Stimulated activated CD8-positive, alpha-beta memory T cell treated with anti-CD3 and anti-CD28 coated beads, Interleukin-15, amount 100 ng/mL, for 1 hour (primary cell): Measurements from ENCODE around the gene COTL1.
"Not testable (repeated sequence)": the region's sequence is repeated elsewhere in the genome, so short reads cannot be mapped to it uniquely, and the experiment has no call there.

ENCODE experiments used
- DNase-seq: peaks from one replicate; pipeline ENCODE4 v3.0.0-alpha.2; 2020; ENCODE audit warnings: low read depth

COTL1 gene

DNA sequence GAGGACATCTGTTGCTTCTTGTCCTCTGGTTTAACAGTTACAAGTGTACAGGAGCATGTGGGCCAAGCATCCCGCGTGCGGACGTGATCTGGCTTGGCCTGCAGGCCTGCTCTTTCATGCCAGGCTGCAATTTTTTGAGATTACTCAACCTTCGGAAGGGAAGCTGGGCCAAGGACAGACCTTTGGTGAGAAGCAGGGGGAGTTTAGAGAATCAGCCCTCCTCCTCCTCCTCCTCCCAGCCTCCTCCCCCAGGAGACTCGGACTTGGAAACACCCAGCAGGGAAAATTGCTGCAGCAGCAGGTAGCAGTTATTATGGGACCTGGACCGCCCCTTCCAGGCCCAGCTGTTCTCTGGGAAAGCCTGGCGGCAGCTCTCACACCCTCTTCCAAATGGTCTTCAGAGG lies 25.3 kb upstream of the COTL1 start:
- DNase-seq = no peak

DNA sequence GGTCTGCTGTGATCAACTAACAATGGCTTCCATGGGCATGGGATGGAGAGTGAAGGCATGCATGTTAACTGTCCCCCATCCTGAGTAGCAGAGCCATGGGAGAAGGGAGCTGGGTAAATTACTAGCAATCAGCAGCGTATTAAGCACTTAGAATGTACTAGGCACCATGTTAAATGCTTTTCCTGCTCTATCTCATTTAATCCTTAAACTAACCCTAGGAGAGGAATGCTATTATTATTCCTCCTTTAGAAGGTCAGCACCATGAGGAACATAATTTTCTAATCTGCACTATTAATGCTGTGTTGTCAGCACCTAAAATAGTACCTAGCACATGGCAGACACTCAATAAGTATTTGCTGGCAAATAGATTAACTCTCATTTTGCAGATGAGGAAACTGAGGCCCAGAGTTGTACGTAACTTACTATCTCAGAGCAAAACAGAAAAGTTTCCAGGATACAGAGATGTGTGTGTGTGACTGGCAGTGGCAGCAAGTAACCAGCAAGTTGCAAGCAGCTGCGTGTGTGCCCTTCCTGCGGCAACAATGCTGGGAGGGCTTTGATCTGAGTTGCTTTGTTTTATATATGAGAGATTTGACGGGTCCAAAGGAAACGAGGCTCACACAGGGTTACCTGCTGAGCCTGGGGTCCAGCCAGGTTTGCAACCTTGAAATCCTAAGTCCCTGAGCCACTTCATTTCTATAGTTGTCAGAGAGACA lies 23.9 kb upstream of the COTL1 start:
- DNase-seq = no peak

DNA sequence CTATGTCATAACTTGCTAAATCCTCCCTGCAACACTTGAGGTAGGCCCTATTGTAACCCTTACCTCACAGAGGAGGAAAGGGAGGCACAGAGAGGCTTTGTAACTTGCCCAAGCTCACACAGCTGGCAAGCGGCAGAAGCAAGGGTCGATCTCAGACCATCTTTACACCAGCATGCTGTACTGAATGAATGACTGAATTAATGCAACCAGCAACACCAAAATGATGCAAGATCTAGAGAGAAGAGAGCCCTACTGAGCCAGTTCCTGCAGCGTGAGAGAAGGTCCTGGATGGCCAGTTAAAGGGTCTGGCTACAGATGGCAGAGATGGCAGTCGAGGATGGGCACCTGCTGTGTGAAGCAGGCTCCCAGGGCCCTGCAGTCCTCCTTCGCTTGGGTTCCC lies 22.3 kb upstream of the COTL1 start:
- DNase-seq = no peak

DNA sequence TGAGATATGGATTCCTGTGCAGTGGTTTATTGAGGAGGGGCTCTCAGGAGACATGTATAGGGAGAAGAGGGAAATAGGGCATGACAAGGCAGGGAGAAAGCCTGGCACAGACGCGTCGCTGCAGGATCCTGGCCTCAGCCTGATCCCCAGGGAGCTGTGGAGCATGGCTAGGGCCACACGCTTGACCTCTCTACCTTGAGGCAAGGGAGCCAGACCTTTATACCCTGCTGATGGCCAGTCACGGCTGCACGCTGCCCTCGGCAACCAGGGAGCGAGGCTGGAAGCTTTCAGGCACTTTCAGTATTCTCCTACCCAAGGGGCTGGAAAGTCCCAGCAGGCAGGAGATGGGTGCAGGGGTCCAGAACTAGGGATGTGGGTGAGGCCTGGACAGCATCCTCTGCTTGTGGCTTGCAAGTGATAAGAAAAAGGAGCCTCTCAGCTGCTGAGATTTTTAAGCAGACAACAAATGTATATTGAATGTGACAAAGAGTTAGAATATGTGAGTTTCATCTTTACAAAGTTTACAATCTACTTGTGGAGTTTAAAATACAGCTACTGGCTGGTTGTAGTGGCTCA lies 20.4 kb upstream of the COTL1 start:
- no peak for DNase-seq

DNA sequence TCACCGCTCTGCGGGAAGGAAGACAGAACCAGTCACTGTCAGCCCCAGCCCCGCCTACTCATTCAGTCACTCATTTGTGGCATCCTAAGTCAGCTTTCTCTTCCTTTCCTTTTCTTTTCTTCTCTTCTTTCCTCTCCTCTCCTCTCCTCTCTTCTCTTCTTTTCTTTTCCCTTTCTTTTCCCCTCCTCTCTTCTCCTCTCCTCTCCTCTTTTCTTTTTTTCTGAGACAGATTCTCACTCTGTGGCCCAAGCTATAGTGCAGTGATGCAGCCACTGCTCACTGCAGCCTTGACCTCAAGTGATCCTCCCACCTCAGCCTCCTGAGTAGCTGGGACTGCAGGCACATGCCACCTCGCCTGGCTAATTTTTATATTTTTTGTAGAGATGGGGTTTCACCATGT lies 19.8 kb upstream of the COTL1 start:
- no peak for DNase-seq

DNA sequence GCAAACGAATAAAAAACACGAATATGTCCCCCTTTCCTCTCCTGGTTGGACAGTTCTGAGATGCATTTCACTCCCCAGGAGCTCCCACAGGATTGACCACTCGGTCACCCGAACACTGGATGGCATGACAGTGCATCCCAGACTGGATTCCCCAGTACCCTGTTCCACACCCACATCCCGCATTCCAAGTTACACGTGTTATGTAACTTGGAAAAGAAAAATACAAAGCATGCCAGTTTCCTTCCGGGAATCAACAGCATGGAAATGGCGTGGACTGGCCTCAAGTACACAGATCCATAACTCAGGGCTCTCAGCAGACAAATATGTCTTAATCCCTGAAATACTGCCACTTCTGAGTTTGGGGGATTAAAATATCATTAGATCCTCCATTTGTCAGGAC lies 17.8 kb upstream of the COTL1 start:
- no peak for DNase-seq

DNA sequence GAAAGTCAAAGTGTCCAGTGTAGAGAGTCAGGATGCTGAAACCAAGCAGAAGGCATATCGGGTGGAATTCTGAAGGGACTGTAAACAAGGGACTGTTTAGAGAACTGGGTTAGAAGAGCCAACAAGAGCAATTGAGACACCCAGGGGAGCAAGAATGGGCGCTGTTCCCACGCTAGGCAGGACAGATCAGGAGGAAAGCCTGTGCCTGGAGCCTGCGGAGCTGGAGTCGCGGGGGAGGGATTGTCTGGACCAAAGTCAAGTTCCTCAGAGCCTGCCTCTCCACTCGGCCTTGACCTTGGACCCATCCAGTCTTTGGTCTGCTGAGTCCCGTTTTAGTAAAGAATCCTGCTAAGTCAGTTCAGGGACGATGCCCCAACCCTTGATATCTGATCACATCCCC lies 15.7 kb upstream of the COTL1 start:
- DNase-seq = no peak

DNA sequence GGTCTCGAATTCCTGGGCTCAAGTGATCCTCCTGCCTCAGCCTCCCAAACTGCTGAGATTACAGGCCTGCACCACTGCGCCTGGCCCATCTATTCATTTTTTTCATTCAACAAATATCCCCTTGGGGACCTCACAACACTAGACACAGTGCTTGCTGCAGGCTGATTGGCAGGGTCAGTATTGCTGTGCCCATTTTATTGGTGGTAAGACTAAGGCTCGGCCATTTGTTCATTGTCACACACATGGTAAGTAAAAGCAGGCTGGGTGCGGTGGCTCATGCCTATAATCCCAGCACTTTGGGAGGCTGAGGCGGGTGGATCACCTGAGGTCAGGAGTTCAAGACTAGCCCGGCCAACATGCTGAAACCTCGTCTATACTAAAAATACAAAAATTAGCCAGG lies 15.0 kb upstream of the COTL1 start:
- not testable (repeated sequence) for DNase-seq

DNA sequence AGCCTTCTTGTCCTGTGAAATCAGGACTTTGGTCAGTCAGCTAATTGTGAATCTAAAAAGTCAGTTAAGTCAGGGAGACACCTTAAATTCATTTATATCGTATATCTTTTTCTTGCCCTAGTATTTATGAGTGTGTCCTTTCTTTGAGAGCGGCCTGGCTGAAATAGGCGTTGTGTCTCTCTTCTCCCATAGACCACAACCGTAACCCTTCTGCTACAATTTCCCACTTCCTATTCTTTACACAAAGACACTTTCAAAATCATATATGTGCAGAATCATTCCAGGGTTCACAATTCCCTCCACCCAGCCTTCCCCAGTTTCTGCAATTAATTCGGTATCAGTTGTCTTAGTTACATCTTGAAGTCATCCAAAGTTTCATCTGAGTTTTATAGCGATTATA lies 14.0 kb upstream of the COTL1 start:
- no peak for DNase-seq

DNA sequence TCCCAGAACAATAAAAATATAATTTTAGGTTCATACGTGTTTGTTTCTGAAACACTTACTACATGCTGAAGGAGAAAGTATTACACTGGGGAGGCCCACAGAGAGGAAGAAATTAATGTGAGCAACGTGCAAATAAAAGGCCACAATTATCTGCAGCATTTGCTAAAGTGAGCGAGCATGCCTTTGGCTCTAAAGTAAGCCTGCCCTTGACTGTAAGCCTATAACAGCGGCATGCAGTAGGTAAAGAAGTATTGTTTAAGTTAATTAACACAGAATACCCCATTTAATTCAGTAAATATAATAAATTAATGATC lies 13.2 kb upstream of the COTL1 start:
- no peak for DNase-seq

DNA sequence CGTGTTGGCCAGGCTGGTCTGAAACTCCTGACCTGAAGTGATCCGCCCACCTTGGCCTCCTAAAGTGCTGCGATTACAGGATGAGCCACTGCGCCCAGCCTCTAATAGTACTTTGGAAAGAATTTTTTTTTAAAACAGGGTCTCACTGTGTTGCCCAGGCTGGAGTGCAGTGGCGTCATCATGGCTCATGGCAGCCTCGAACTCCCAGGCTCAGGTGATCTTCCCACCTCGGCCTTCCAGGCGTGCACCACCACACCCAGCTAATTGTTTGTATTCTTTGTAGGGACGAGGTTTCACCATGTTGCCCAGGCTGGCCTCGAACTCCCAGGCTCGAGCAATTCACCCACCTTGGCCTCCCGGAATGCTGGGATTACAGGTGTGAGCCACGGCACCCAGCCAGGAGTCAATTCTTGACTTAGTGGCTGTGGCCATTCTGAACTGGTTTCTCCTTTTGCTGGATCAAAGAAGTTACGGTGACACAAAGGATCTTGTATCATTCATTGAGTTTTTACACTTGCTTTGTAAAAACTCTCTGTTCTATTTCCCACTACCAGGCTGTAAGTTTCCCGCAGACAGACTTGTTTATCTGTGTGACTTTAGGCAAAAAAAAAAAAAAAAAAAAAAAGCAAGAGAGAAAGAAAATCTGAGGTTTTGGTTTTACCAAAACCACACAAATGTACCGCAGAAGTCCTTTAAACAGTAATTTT lies 12.7 kb upstream of the COTL1 start:
- no peak for DNase-seq

DNA sequence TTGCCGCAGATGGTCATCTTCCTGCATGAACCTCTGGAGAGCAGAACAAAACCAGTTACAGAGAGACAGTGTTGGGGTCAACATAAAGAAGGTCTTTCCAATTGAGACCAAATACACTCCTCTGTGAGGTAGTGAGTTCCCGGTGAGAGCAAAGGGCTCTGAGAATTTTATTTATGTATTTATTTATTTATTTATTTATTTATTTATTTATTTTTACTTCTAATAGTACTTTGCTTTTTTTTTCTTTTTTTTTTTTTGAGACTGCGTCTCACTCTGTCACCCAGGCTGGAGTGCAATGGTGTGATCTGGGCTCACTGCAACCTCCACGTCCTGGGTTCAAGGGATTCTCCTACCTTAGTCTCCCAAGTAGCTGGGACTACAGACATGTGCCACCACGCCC lies 12.1 kb upstream of the COTL1 start:
- no peak for DNase-seq

DNA sequence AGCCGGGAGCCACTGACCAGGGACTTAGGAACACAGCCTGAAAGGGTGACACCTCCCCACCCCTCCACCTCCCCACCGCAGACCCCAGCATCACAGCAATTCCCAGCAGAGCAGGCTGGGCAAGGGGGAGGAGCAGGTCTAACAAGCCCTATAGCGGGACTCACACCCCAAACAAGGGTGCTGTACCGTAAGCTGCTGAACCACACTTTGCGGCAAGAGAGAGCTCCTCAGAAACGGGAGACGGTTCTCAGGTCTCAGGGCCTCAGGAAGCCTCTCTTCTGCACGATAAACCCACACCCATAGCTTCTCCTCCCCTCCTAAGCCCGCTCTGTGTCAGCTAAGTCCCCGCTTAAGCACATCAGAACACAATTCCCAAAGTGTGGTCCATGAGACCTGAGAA lies 11.7 kb upstream of the COTL1 start:
- no peak for DNase-seq

DNA sequence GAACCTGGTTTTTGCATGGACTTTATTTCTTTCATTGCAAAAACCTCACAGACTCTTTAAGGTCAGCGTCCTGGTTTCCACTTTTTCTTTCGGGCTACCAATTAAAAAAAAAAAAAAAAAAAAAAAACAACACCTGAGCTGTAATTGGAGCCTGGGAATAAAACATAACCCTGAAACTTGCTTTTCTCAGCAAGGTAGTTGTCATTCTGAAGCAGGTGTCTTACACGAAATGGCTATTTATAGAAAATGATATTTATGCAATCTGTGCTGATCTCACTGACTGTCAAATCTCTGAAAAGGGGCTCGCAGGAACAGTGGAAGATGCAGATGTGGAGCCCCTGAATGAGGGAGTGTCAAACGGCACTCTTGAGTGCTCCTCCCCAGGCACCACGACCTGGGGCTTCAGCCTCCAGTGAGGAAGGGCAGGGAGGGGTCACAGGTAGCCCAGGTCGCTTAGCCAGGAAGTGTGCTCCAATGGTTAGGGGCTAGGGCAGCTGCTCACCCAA lies 10.4 kb upstream of the COTL1 start:
- DNase-seq = no peak

DNA sequence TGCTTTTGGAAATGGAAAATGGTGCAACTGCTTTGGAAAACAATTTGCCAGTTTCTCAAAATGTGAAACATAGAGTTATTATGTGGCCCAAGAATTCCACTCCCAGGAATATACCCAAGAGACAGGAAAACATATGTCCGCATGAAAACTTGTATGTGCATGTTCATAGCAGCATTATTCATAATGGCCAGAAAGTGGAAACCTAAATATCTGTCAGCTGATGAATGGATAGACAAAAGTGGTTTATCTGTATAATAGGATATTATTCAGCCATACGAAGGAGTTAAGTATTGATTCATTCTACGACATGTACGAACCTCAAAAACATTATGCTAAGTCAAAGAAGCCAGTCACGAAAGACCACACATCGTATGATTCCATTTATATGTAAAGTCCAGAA lies 7.7 kb upstream of the COTL1 start:
- no peak for DNase-seq

DNA sequence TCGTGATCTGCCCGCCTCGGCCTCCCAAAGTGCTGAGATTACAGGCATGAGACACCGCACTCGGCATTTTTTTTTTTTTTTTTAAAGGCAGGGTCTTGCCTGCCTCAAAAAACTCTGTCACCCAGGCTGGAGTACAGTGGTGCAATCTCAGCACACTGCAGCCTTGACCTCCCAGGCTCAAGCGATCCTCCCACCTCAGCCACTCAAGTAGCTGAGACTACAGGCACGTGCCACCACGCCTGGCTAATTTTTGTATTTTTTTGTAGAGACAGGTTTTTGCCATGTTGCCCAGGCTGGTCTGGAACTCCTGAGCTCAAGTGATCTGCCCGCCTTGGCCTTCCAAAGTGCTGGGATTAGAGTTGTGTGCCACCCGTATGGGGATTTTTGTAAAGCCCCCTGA lies 3.0 kb upstream of the COTL1 start:
- DNase-seq = not testable (repeated sequence)

DNA sequence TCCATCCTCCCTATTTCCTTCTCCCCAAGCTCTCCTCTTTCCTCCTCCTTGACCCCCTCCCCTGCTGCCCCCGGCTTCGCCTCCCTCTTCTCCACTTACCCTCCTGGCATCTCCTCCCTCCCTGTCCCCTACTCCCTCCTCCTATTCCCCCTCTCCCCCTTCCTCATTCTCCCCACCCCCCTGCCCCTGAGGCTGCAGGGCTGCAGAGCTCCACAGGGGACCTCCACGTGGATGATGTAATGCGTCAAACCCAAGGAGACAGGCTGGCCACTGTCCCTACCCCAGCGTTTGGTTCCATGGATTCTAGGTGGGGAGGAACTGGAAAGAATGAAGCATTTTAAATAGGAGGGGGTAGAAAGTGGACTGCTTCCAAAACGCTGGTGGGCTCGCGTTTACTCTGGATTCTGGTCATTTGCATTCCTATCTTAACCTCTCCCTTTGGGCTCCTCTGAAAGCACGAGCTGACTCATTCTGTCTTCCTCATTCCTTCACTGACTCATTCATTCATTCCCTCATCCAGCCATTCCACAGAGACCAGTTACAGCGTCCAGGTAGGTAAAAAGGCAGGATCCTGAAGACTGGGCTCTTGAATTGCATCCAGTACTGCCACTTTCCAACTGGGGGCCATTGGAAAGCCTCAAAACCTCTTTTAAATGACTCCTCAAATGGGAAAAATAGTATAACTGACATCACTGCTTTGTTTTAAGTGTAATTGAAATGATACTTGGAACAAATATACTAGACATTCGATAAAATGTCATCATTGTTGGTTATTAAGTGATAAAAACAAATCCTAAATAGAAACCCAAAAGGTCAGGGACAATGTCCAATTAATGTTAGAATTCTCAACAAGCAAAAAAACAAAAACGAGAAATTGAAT lies 943 bp upstream of the COTL1 start:
- DNase-seq = no peak

DNA sequence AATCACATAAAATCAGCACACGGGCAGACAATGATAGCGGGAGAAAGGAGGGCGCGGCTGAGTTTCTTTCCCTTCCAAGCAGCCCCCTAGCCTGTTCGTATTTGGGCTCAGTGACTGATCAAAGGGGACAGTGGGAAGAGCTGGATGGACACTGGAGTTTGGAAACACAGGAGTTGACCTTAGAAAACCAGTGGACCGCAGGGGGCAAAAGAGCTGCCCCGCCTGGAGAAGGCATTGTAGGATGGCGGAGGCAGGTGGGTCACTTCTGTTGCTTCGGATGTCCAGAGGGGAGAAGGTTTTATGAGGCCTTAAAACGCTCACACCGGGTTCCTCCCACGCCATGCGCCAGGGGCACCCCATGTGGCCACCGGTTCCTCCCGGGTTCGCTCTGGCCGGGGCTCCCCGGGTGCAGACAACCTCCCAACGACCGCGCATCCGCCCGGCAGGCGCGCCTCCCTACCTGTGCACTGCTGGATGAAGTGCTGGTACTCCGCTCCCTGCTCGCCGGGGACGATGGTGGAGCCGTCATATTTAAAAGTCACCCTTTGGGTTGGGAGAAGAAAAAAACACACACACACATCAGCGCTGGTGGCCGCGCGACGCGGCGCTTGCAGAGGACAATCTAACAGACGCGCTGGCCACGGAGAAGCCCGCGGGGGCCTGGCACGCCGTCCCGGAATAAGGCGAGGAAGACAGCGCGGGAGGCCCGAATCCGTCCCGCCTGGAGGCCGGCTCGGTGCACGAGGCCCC lies 662 bp downstream of the COTL1 start:
- no peak for DNase-seq

DNA sequence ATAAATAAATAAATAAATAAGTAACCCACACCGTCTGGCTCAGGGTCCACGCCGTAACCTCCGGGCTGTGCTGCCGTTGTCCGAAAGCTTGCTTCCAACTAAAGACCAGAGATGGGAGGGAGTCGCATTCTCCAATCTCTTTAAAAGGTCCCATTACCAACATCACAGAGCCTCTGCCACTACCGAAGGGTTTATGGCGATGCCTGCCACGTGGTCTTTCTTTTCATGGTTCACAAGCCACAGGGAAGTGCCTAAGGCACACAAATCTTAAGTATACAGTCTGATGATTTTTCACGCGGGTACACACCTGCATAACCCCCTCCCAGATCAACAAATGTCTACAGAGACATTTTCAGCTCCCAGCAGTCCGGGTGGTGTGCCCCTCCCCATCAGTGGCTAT lies 1.4 kb downstream of the COTL1 start:
- no peak for DNase-seq

DNA sequence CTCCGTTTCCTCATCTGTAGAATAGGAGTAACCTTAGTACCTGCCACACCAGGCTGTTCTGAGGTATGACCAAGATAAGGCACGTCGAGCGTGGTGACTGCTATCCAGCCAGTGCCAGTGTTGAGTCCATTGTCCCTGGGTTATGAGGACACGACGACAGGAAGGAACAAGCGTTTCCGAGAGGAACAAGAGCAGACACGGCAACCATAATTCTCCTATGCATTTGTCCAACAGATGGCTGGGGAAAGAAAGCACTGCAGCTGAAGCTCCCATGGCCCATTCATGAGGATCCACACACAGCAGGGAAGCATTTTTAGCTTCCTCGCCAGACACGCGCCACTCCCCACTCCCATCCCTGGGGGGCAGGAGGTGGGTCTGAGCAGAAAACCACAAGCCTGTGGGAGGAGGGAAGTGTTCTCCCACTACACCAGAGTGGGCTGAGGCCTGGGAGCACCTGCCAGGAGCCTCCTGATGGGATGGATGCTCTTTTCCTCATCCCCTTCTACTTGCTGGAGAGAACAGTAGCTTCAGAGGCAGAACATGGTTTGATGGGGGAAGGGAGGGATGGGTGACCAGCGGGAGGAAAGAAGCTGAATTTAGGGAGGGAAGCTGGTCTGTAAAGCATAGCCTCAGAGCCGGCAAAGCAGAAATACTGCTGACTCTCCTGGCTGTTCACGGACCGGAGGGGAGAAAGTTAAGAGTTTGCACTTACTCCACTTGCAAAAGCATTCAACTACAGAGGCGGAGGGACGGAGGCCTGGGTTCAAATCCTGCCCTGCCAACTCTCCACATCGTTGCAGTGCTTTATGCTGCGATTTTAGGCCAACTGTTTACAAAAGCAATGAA lies 2.7 kb downstream of the COTL1 start:
- DNase-seq = no peak

DNA sequence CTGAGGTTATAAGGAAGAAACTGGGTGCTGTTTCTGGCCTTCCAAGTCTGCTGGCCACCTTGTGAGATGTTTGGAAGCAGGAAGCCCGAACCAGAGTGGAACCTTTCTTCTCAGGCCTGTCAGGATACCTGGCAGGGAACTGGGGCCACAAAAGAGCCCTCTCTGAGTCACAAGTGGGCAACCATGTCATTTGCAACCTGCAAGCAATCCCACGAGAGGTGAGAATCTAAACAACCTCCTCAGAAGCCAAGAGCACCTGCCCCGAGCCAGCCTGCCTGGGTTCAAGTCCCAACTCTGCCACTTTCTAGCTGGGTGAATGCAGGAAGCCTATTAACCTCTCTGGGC lies 3.3 kb downstream of the COTL1 start:
- no peak for DNase-seq
